ENCODE data around the gene ACVR2B. TPM values are rescaled to one million over a fixed set of nuclear protein-coding genes. Genes with fewer than 3 reads are reported as not detected.

The ACVR2B gene
- total and polyA plus RNA-seq, 2 of the 13 experiments (the other 11 are each of a cell fraction or from before 2014, with no cell fraction given) = 10.0 to 12.7 TPM

DNA sequence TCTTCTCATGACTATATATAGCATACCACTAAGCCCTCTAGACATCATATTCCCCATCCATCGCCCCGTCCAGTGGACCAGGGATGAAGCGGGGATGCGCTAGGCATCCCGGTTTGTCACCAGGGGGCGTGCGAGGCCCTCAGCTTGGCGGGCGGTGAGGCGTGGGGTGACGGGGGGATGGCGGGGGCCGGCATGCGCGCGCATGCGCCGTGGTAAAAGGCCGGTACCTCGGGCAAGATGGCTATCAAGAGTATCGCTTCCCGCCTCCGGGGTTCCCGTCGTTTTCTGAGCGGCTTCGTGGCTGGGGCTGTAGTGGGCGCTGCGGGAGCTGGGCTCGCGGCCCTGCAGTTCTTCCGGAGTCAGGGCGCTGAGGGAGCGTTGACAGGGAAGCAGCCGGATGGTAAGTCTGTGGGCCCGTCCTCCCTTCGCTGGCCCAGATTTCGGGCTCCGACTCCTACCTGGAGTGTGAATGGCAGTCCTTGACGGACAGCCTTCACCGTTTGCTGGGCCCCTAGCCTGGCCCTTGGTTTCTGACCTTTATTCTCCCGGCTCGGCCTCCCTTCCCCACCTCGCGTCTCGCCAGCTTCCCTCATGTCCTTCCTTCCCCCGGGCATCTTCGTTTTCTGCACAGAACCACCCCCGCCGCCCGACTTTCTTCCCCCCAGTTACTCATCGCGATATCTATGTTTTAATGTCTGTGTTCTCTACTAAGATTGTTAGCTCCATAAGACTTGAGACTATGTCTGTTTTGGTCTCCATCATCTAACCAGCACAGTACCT, 42.6 kb downstream of the ACVR2B start, which contains the start of gene EXOG (continued):
- no peak for TF ChIP-seq SKIL (CRISPR knock-in tag; IDR thresholded peaks at IDR 0.05; ENCODE audit: borderline replicate concordance)
- peak; percentile 69; the same call in 1 of the 2 replicates for TF ChIP-seq CBX5 (CRISPR knock-in tag; IDR thresholded peaks at IDR 0.05; ENCODE audit: borderline replicate concordance)
- TF ChIP-seq FUBP1 (CRISPR knock-in tag; IDR thresholded peaks at IDR 0.05; ENCODE audit: borderline replicate concordance) = no peak
- peak; percentile 83 for TF ChIP-seq GABPB1 (CRISPR knock-in tag; IDR thresholded peaks at IDR 0.05)
- TF ChIP-seq, protein P1, sequence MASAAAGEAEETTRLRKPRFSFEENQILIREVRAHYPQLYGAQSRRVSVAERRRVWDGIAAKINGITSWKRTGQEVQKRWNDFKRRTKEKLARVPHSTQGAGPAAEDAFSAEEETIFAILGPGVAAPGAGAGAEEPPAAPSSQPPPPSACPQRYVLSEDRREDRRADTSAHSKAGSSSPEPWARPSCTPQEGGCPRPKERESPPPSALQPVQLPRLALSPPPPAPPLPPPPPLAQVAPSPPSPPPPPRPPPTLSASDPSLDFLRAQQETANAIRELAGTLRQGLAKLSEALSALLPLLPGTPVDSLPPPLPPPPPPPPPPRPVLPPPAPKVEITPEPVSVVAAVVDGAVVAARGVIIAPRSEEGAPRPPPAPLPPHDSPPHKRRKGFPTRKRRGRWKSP (CRISPR knock-in tag; IDR thresholded peaks at IDR 0.05) = peak; percentile 47; the same call in 1 of the 2 replicates
- peak; percentile 73 for TF ChIP-seq SALL1 (CRISPR knock-in tag; IDR thresholded peaks at IDR 0.05)
- TF ChIP-seq, protein P2, sequence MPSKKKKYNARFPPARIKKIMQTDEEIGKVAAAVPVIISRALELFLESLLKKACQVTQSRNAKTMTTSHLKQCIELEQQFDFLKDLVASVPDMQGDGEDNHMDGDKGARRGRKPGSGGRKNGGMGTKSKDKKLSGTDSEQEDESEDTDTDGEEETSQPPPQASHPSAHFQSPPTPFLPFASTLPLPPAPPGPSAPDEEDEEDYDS (CRISPR knock-in tag; IDR thresholded peaks at IDR 0.05) = peak; percentile 18; the same call in 1 of the 2 replicates
- TF ChIP-seq NFKB2 (CRISPR knock-in tag; IDR thresholded peaks at IDR 0.05; ENCODE audit: borderline replicate concordance) = peak; percentile 88; the same call in 1 of the 2 replicates
- TF ChIP-seq ISL2 (CRISPR knock-in tag; IDR thresholded peaks at IDR 0.05) = peak; percentile 55; the same call in 1 of the 2 replicates
- TF ChIP-seq HES4 (CRISPR knock-in tag; IDR thresholded peaks at IDR 0.05; ENCODE audit: borderline replicate concordance) = peak; percentile 77; the same call in 1 of the 2 replicates
- 0 out of 2 replicates have a peak, but pooled peaks have one; percentile 52 for TF ChIP-seq ZNF607 (CRISPR knock-in tag; IDR thresholded peaks at IDR 0.05; ENCODE audit: borderline replicate concordance)
- peak; percentile 90; the same call in 1 of the 2 replicates for TF ChIP-seq ARID2 (CRISPR knock-in tag; IDR thresholded peaks at IDR 0.05; ENCODE audit: borderline replicate concordance)
- TF ChIP-seq, protein P3, sequence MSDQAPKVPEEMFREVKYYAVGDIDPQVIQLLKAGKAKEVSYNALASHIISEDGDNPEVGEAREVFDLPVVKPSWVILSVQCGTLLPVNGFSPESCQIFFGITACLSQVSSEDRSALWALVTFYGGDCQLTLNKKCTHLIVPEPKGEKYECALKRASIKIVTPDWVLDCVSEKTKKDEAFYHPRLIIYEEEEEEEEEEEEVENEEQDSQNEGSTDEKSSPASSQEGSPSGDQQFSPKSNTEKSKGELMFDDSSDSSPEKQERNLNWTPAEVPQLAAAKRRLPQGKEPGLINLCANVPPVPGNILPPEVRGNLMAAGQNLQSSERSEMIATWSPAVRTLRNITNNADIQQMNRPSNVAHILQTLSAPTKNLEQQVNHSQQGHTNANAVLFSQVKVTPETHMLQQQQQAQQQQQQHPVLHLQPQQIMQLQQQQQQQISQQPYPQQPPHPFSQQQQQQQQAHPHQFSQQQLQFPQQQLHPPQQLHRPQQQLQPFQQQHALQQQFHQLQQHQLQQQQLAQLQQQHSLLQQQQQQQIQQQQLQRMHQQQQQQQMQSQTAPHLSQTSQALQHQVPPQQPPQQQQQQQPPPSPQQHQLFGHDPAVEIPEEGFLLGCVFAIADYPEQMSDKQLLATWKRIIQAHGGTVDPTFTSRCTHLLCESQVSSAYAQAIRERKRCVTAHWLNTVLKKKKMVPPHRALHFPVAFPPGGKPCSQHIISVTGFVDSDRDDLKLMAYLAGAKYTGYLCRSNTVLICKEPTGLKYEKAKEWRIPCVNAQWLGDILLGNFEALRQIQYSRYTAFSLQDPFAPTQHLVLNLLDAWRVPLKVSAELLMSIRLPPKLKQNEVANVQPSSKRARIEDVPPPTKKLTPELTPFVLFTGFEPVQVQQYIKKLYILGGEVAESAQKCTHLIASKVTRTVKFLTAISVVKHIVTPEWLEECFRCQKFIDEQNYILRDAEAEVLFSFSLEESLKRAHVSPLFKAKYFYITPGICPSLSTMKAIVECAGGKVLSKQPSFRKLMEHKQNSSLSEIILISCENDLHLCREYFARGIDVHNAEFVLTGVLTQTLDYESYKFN (CRISPR knock-in tag; conservative IDR thresholded peaks at IDR 0.05) = 0 out of 2 replicates have a peak, but pooled peaks have one; percentile 22
- peak; percentile 87 for TF ChIP-seq YY1 (IDR thresholded peaks at IDR 0.05; ENCODE audit: insufficient read depth, insufficient replicate concordance, low read depth, low read length)
- no peak for TF ChIP-seq NAIF1 (CRISPR knock-in tag; IDR thresholded peaks at IDR 0.05; ENCODE audit: borderline replicate concordance)
- TF ChIP-seq FOXC1 (CRISPR knock-in tag; IDR thresholded peaks at IDR 0.05; ENCODE audit: borderline replicate concordance) = peak; percentile 71; the same call in 1 of the 2 replicates
- TF ChIP-seq SPEN (CRISPR knock-in tag; IDR thresholded peaks at IDR 0.05; ENCODE audit: low read depth) = peak; percentile 64; the same call in 1 of the 2 replicates
- peak; percentile 54; the same call in 1 of the 2 replicates for TF ChIP-seq ZNF274 (CRISPR knock-in tag; IDR thresholded peaks at IDR 0.05)

All from HepG2 (cell line).